Measurements from ENCODE around the gene ARHGAP10.
A peak's percentile ranks its signal among the peaks of the same experiment; 100 is the strongest.
"Not testable (repeated sequence)": the region's sequence is repeated elsewhere in the genome, so short reads cannot be mapped to it uniquely, and the experiment has no call there.

ARHGAP10 gene

GRCh38 chr4:148081745-148082144 is 349.9 kb downstream of the ARHGAP10 start:
- Histone ChIP-seq H3K4me1 (ENCODE audit: control insufficient read depth in 2 of 2, insufficient read depth in 1 of 2, low read depth in 1 of 2, low read length in 2 of 2) (no peaks in the 10 kb centered on the region), H2BK120ac (ENCODE audit: low read depth, low read length) (no peak overlapping the region), H3K9ac (ENCODE audit: low read depth, low read length, poor library complexity) (no peak overlapping the region), H4K91ac (ENCODE audit: low read depth, low read length, poor library complexity) (no peak overlapping the region), H3K79me1 (ENCODE audit: low read depth, low read length) (no peaks in the 10 kb centered on the region), H3K4ac (ENCODE audit: low read length) (no peak overlapping the region), H2BK5ac (ENCODE audit: low read length) (no peak overlapping the region), H3K18ac (ENCODE audit: low read length) (peak overlapping the region; percentile 42), H3K14ac (ENCODE audit: low read length) (no peak overlapping the region), H3K27me3 (ENCODE audit: control insufficient read depth in 3 of 3, insufficient read depth in 3 of 3, low read depth in 1 of 3, low read length in 3 of 3) (no peaks in the 10 kb centered on the region), H3K4me2 (ENCODE audit: insufficient read depth, low read length, poor library complexity, severe bottlenecking) (no peak overlapping the region), H2BK15ac (ENCODE audit: low read length) (no peak overlapping the region), H2AFZ (ENCODE audit: low read length) (no peak overlapping the region), H2BK12ac (ENCODE audit: low read length) (no peak overlapping the region), H3K4me3 (ENCODE audit: low read length in 2 of 2) (no peak overlapping the region), H3K23ac (ENCODE audit: low read depth, low read length, poor library complexity) (no peak overlapping the region), H4K8ac (ENCODE audit: low read depth, low read length) (no peak overlapping the region), H3K27ac (replicated peaks; ENCODE audit: low read length) (no peak overlapping the region), H2AK5ac (ENCODE audit: low read depth, low read length) (no peak overlapping the region), H3K9me3 (replicated peaks in 1 of 2; ENCODE audit: control insufficient read depth in 2 of 2, insufficient read depth in 1 of 2, low read depth in 1 of 2, low read length in 2 of 2) (no peaks in the 10 kb centered on the region), H3K36me3 (replicated peaks in 1 of 2; ENCODE audit: control insufficient read depth in 2 of 2, insufficient read depth in 2 of 2, low read length in 2 of 2) (no peaks in the 10 kb centered on the region)
- WGBS, 2 donors (ENCODE audit: extremely low coverage in 2 of 2, insufficient read length in 2 of 2, insufficient replicate concordance in 1 of 2), result no CpG with 5 or more reads among the region's 3 CpGs
- DNase-seq (ENCODE audit: low spot score), result no peak

- H3K23ac ChIP-seq (ENCODE audit: low read depth, low read length, poor library complexity); H3K4me1 ChIP-seq (ENCODE audit: control insufficient read depth in 2 of 2, insufficient read depth in 1 of 2, low read depth in 1 of 2, low read length in 2 of 2); H3K36me3 ChIP-seq (replicated peaks in 1 of 2; ENCODE audit: control insufficient read depth in 2 of 2, insufficient read depth in 2 of 2, low read length in 2 of 2); H3K18ac ChIP-seq (ENCODE audit: low read length); H2AFZ ChIP-seq (ENCODE audit: low read length); H2BK5ac ChIP-seq (ENCODE audit: low read length); H2BK12ac ChIP-seq (ENCODE audit: low read length); H4K91ac ChIP-seq (ENCODE audit: low read depth, low read length, poor library complexity); H4K8ac ChIP-seq (ENCODE audit: low read depth, low read length); H3K9me3 ChIP-seq (replicated peaks in 1 of 2; ENCODE audit: control insufficient read depth in 2 of 2, insufficient read depth in 1 of 2, low read depth in 1 of 2, low read length in 2 of 2); DNase-seq (ENCODE audit: low spot score); H3K4me2 ChIP-seq (ENCODE audit: insufficient read depth, low read length, poor library complexity, severe bottlenecking); H2AK5ac ChIP-seq (ENCODE audit: low read depth, low read length); H2BK15ac ChIP-seq (ENCODE audit: low read length); H3K4ac ChIP-seq (ENCODE audit: low read length); H3K27ac ChIP-seq (replicated peaks; ENCODE audit: low read length); H3K27me3 ChIP-seq (ENCODE audit: control insufficient read depth in 3 of 3, insufficient read depth in 3 of 3, low read depth in 1 of 3, low read length in 3 of 3); H3K14ac ChIP-seq (ENCODE audit: low read length); H3K79me1 ChIP-seq (ENCODE audit: low read depth, low read length); H3K9ac ChIP-seq (ENCODE audit: low read depth, low read length, poor library complexity); H3K4me3 ChIP-seq (ENCODE audit: low read length in 2 of 2); H2BK120ac ChIP-seq (ENCODE audit: low read depth, low read length): not testable (repeated sequence)
- no CpG with 5 or more reads among the region's 4 CpGs for WGBS, 2 donors (ENCODE audit: extremely low coverage in 2 of 2, insufficient read length in 2 of 2, insufficient replicate concordance in 1 of 2)
Observed at GRCh38 chr4:148083073-148083472, 351.2 kb downstream of the ARHGAP10 start.

- Histone ChIP-seq H4K91ac (ENCODE audit: low read depth, low read length, poor library complexity) (no peak overlapping the region), H2AK5ac (ENCODE audit: low read depth, low read length) (no peak overlapping the region), H3K18ac (ENCODE audit: low read length) (no peak overlapping the region), H3K23ac (ENCODE audit: low read depth, low read length, poor library complexity) (no peak overlapping the region), H3K27ac (replicated peaks; ENCODE audit: low read length) (no peak overlapping the region), H2BK5ac (ENCODE audit: low read length) (no peak overlapping the region), H3K4me1 (ENCODE audit: control insufficient read depth in 2 of 2, insufficient read depth in 1 of 2, low read depth in 1 of 2, low read length in 2 of 2) (no peaks in the 10 kb centered on the region), H3K14ac (ENCODE audit: low read length) (no peak overlapping the region), H2BK12ac (ENCODE audit: low read length) (no peak overlapping the region), H2AFZ (ENCODE audit: low read length) (no peak overlapping the region), H3K4me2 (ENCODE audit: insufficient read depth, low read length, poor library complexity, severe bottlenecking) (no peak overlapping the region), H3K9me3 (replicated peaks in 1 of 2; ENCODE audit: control insufficient read depth in 2 of 2, insufficient read depth in 1 of 2, low read depth in 1 of 2, low read length in 2 of 2) (no peaks in the 10 kb centered on the region), H3K9ac (ENCODE audit: low read depth, low read length, poor library complexity) (no peak overlapping the region), H2BK120ac (ENCODE audit: low read depth, low read length) (no peak overlapping the region), H3K4ac (ENCODE audit: low read length) (no peak overlapping the region), H4K8ac (ENCODE audit: low read depth, low read length) (no peak overlapping the region), H3K4me3 (ENCODE audit: low read length in 2 of 2) (no peak overlapping the region), H3K27me3 (ENCODE audit: control insufficient read depth in 3 of 3, insufficient read depth in 3 of 3, low read depth in 1 of 3, low read length in 3 of 3) (no peaks in the 10 kb centered on the region), H3K79me1 (ENCODE audit: low read depth, low read length) (no peaks in the 10 kb centered on the region), H3K36me3 (replicated peaks in 1 of 2; ENCODE audit: control insufficient read depth in 2 of 2, insufficient read depth in 2 of 2, low read length in 2 of 2) (no peaks in the 10 kb centered on the region), H2BK15ac (ENCODE audit: low read length) (no peak overlapping the region)
- no CpG with 5 or more reads among the region's 6 CpGs for WGBS, 2 donors (ENCODE audit: extremely low coverage in 2 of 2, insufficient read length in 2 of 2, insufficient replicate concordance in 1 of 2)
- no peak for DNase-seq (ENCODE audit: low spot score)
Observed at GRCh38 chr4:148089624-148090023, 357.7 kb downstream of the ARHGAP10 start.

- no peak overlapping the region for H2BK12ac ChIP-seq (ENCODE audit: low read length)
- no peak overlapping the region for H4K8ac ChIP-seq (ENCODE audit: low read depth, low read length)
- no peaks in the 10 kb centered on the region for H3K27me3 ChIP-seq (ENCODE audit: control insufficient read depth in 3 of 3, insufficient read depth in 3 of 3, low read depth in 1 of 3, low read length in 3 of 3)
Observed at GRCh38 chr4:148090029-148090428, 358.1 kb downstream of the ARHGAP10 start.

More at GRCh38 chr4:148090029-148090428, 358.1 kb downstream of the ARHGAP10 start:
- H2BK15ac ChIP-seq (ENCODE audit: low read length), result no peak overlapping the region
- no peak overlapping the region for H3K4me2 ChIP-seq (ENCODE audit: insufficient read depth, low read length, poor library complexity, severe bottlenecking)
- no peak overlapping the region for H3K9ac ChIP-seq (ENCODE audit: low read depth, low read length, poor library complexity)
- H3K36me3 ChIP-seq (replicated peaks in 1 of 2; ENCODE audit: control insufficient read depth in 2 of 2, insufficient read depth in 2 of 2, low read length in 2 of 2), result no peaks in the 10 kb centered on the region
- no peak overlapping the region for H3K4ac ChIP-seq (ENCODE audit: low read length)
- no peak overlapping the region for H2AK5ac ChIP-seq (ENCODE audit: low read depth, low read length)
- H3K4me3 ChIP-seq (ENCODE audit: low read length in 2 of 2), result no peak overlapping the region
- WGBS, 2 donors (ENCODE audit: extremely low coverage in 2 of 2, insufficient read length in 2 of 2, insufficient replicate concordance in 1 of 2), result no CpG with 5 or more reads among the region's 6 CpGs
- no peak overlapping the region for H2AFZ ChIP-seq (ENCODE audit: low read length)
- no peak overlapping the region for H3K18ac ChIP-seq (ENCODE audit: low read length)
- H3K4me1 ChIP-seq (ENCODE audit: control insufficient read depth in 2 of 2, insufficient read depth in 1 of 2, low read depth in 1 of 2, low read length in 2 of 2), result no peaks in the 10 kb centered on the region
- no peak overlapping the region for H3K14ac ChIP-seq (ENCODE audit: low read length)
- H4K91ac ChIP-seq (ENCODE audit: low read depth, low read length, poor library complexity), result no peak overlapping the region
- no peak overlapping the region for H3K27ac ChIP-seq (replicated peaks; ENCODE audit: low read length)
- no peak overlapping the region for H2BK120ac ChIP-seq (ENCODE audit: low read depth, low read length)
- no peak for DNase-seq (ENCODE audit: low spot score)
- H2BK5ac ChIP-seq (ENCODE audit: low read length), result no peak overlapping the region
- no peak overlapping the region for H3K23ac ChIP-seq (ENCODE audit: low read depth, low read length, poor library complexity)
- no peaks in the 10 kb centered on the region for H3K79me1 ChIP-seq (ENCODE audit: low read depth, low read length)
- no peaks in the 10 kb centered on the region for H3K9me3 ChIP-seq (replicated peaks in 1 of 2; ENCODE audit: control insufficient read depth in 2 of 2, insufficient read depth in 1 of 2, low read depth in 1 of 2, low read length in 2 of 2)
